Testis (tissue), 3 donors: ENCODE results near the gene MAN2A1. TPM values are rescaled to one million over a fixed set of nuclear protein-coding genes. Genes with fewer than 3 reads are reported as not detected.

Experiments used
- DNase-seq: peaks from one replicate; pipeline ENCODE4 v3.0.0-alpha.2; 2019
- H3K27ac ChIP-seq, 2 donors: fragments of 200-600 bp; sonication (generic); one replicate each; pipeline ENCODE4 v1.5.1; 2019
- H3K27me3 ChIP-seq: fragments of 200-600 bp; sonication (generic); one replicate; pipeline ENCODE4 v1.5.1; 2019
- H3K36me3 ChIP-seq: fragments of 200-600 bp; sonication (generic); one replicate; pipeline ENCODE4 v1.5.1; 2017; ENCODE audit warnings: low read depth; ENCODE audit errors: missing control alignments
- H3K4me1 ChIP-seq: fragments of 200-600 bp; sonication (generic); one replicate; pipeline ENCODE4 v1.5.1; 2019
- H3K4me3 ChIP-seq, 2 donors: fragments of 200-600 bp; sonication (generic); one replicate each; pipeline ENCODE4 v1.5.1; 2017 to 2019
- H3K9me3 ChIP-seq: fragments of 200-600 bp; sonication (generic); one replicate; pipeline ENCODE4 v1.5.1; 2017
- CTCF ChIP-seq, 3 experiments: fragments of 450-650 bp in 2 of 3; fragments of 200-600 bp in 1 of 3; sonication (generic) in 1 of 3; IDR thresholded peaks; one replicate each; pipeline ENCODE4 v1.5.1; 2016 to 2019; ENCODE audit warnings: antibody characterized with exemption in 3 of 3, mild to moderate bottlenecking in 2 of 3, moderate library complexity in 1 of 3
- POLR2A ChIP-seq: fragments of 450-650 bp; IDR thresholded peaks from one replicate; pipeline ENCODE4 v1.6.1; 2017; ENCODE audit warnings: antibody characterized with exemption, mild to moderate bottlenecking, moderate library complexity
- WGBS, 2 donors: methylation state at CpG; one replicate each; pipeline ENCODE4 v1.1.5; 2018; 5-methylcytosine and 5-hydroxymethylcytosine counted together
- intact Hi-C: fragments of 100-400 bp; cut with DNase I; formaldehyde crosslinking; loops from one replicate; pipeline ENCODE4 v1.15.1; 2023; ENCODE audit warnings: low total_unique reads
- polyA plus RNA-seq: library from polyadenylated mRNA; stranded (reverse); fragments of 350-450 nt; fragmentation: Illumina TruSeq; extraction: RNeasy Lipid Tissue Mini Kit (QIAGEN cat#74804); gene quantifications from one replicate; pipeline ENCODE4 v1.2.3, GENCODE V29; 2014; ENCODE audit warnings: low read depth, low replicate concordance; ENCODE audit not compliant: insufficient read depth
- total RNA-seq, 2 donors: library from RNA; depleted of rRNA; stranded (reverse); fragments of >200 nt; gene quantifications; one replicate each; pipeline ENCODE4 v1.2.3, GENCODE V29; 2016

The MAN2A1 gene
- total and polyA plus RNA-seq, 3 donors from 2014 or later, result 36.0 to 80.5 (median 55.6) TPM

- intact Hi-C loops, result no loop called here
- Histone ChIP-seq H3K27me3 (no peaks in the 10 kb centered on the region), H3K4me3 (no peak overlapping the region), H3K36me3 (no peaks in the 10 kb centered on the region), H3K9me3 (no peaks in the 10 kb centered on the region), H3K4me1 (no peaks in the 10 kb centered on the region), H3K27ac (no peak overlapping the region)
- WGBS, 2 donors, result 73 to 78% methylated on average over 10 of the region's 10 CpGs
- no peak for DNase-seq
- TF ChIP-seq CTCF (IDR thresholded peaks at IDR 0.05) (no peak), POLR2A (no peak)
Measured at GRCh38 chr5:109876941-109877669, 187.4 kb downstream of the MAN2A1 start.

- Histone ChIP-seq H3K36me3 (no peaks in the 10 kb centered on the region), H3K27ac (no peak overlapping the region), H3K4me3 (no peak overlapping the region), H3K27me3 (no peaks in the 10 kb centered on the region), H3K9me3 (no peaks in the 10 kb centered on the region), H3K4me1 (no peaks in the 10 kb centered on the region)
- no peak for TF ChIP-seq POLR2A
- no peak for TF ChIP-seq CTCF (IDR thresholded peaks at IDR 0.05)
- no peak for DNase-seq
- intact Hi-C loops, result no loop called here
- WGBS, 2 donors, result 80 to 84% methylated on average over 6 of the region's 6 CpGs
Measured at GRCh38 chr5:109877670-109878045, 187.9 kb downstream of the MAN2A1 start.

GRCh38 chr5:109878887-109879286 is 189.2 kb downstream of the MAN2A1 start:
- intact Hi-C loops, result no loop called here
- WGBS, 2 donors, result 88 to 89% methylated on average over 5 of the region's 5 CpGs
- TF ChIP-seq CTCF (IDR thresholded peaks at IDR 0.05), result no peak
- no peak for TF ChIP-seq POLR2A

GRCh38 chr5:109880907-109881685 is 191.4 kb downstream of the MAN2A1 start:
- TF ChIP-seq POLR2A (no peak), CTCF (IDR thresholded peaks at IDR 0.05) (no peak)
- 61 to 78% methylated on average over 6 of the region's 6 CpGs for WGBS, 2 donors
- no peak overlapping the region for H3K4me3 ChIP-seq
- H3K27me3 ChIP-seq, result no peaks in the 10 kb centered on the region
- H3K4me1 ChIP-seq, result no peaks in the 10 kb centered on the region
- intact Hi-C loops, result no loop called here
- no peaks in the 10 kb centered on the region for H3K9me3 ChIP-seq
- DNase-seq, result no peak
- H3K27ac ChIP-seq, result no peak overlapping the region
- H3K36me3 ChIP-seq, result no peaks in the 10 kb centered on the region

More at GRCh38 chr5:109878887-109879286, 189.2 kb downstream of the MAN2A1 start:
- H3K36me3 ChIP-seq, result no peaks in the 10 kb centered on the region
- H3K4me1 ChIP-seq, result no peaks in the 10 kb centered on the region
- H3K27me3 ChIP-seq, result no peaks in the 10 kb centered on the region
- no peak overlapping the region for H3K27ac ChIP-seq
- H3K9me3 ChIP-seq, result no peaks in the 10 kb centered on the region
- DNase-seq, result no peak
- H3K4me3 ChIP-seq, result no peak overlapping the region
